Measurements from ENCODE around the gene VASH1. TPM values are rescaled to one million over a fixed set of nuclear protein-coding genes. Genes with fewer than 3 reads are reported as not detected.
A peak's percentile ranks its signal among the peaks of the same experiment; 100 is the strongest.

VASH1 gene
- total RNA-seq, 2 experiments from 2014 or later = 7.3 to 9.2 TPM

GRCh38 chr14:76781648-76782051 is 20.4 kb downstream of the VASH1 start:
- Mint-ChIP-seq H3K9me3 (no peaks in the 10 kb centered on the region), H3K27me3 (no peaks in the 10 kb centered on the region), H3K36me3 (ENCODE audit: low read depth) (peaks cover 45% of the 10 kb centered on the region), H3K4me1 (ENCODE audit: low read depth) (peaks cover 23% of the 10 kb centered on the region), H3K4me3 (no peak overlapping the region), H3K27ac (no peak overlapping the region)
- CTCF ChIA-PET = no interaction called here
- Histone ChIP-seq H3K27me3 (ENCODE audit: control insufficient read depth in 1 of 2, insufficient read depth in 2 of 2, low read length in 2 of 2) (no peaks in the 10 kb centered on the region), H3K4me1 (ENCODE audit: insufficient read depth, low read length) (peaks cover 39% of the 10 kb centered on the region), H3K27ac (ENCODE audit: low read depth in 1 of 2, low read length in 2 of 2) (peak overlapping the region in 1 of 2 donors; percentile 12), H3K9me3 (ENCODE audit: control insufficient read depth in 1 of 2, insufficient read depth in 1 of 2, low read length in 2 of 2) (no peaks in the 10 kb centered on the region), H3K4me3 (ENCODE audit: low read length) (no peak overlapping the region), H3K36me3 (ENCODE audit: insufficient read depth, low read length) (peaks cover 30% of the 10 kb centered on the region)
- POLR2A ChIA-PET = no interaction called here
- intact Hi-C loops (cut with DNase I, micrococcal nuclease) = no loop called here
- no peak for ATAC-seq (ENCODE audit: poor library complexity)
- TF ChIP-seq CTCF (IDR thresholded peaks at IDR 0.05) = no peak
- no peak for DNase-seq

GRCh38 chr14:76782115-76782884 is 21.0 kb downstream of the VASH1 start:
- no peak for DNase-seq
- POLR2A ChIA-PET = interaction anchor here (1.2 kb wide), 1 partner anchor 29 kb away, joined by 3 read pairs; no protein-coding TSS in a partner anchor

GRCh38 chr14:76782885-76783566 is 21.8 kb downstream of the VASH1 start:
- Mint-ChIP-seq H3K4me1 (ENCODE audit: low read depth) (peaks cover 23% of the 10 kb centered on the region), H3K4me3 (no peak overlapping the region), H3K36me3 (ENCODE audit: low read depth) (peaks cover 59% of the 10 kb centered on the region), H3K27ac (peak overlapping the region; percentile 59), H3K9me3 (no peaks in the 10 kb centered on the region), H3K27me3 (no peaks in the 10 kb centered on the region)
- DNase-seq = no peak
- CTCF ChIA-PET = interaction anchor here (0.6 to 3.0 kb wide), 2 partner anchors 72 to 1073 kb away, joined by 5 to 30 read pairs; no protein-coding TSS in a partner anchor
- Histone ChIP-seq H3K27ac (ENCODE audit: low read depth in 1 of 2, low read length in 2 of 2) (no peak overlapping the region), H3K4me3 (ENCODE audit: low read length) (no peak overlapping the region), H3K4me1 (ENCODE audit: insufficient read depth, low read length) (peaks cover 33% of the 10 kb centered on the region), H3K27me3 (ENCODE audit: control insufficient read depth in 1 of 2, insufficient read depth in 2 of 2, low read length in 2 of 2) (no peaks in the 10 kb centered on the region), H3K36me3 (ENCODE audit: insufficient read depth, low read length) (peaks cover 39% of the 10 kb centered on the region), H3K9me3 (ENCODE audit: control insufficient read depth in 1 of 2, insufficient read depth in 1 of 2, low read length in 2 of 2) (no peaks in the 10 kb centered on the region)
- intact Hi-C loops (cut with DNase I, micrococcal nuclease) = no loop called here
- ATAC-seq (ENCODE audit: poor library complexity) = no peak
- POLR2A ChIA-PET = interaction anchor here (0.6 to 1.2 kb wide), 2 partner anchors 28 to 30 kb away, joined by 3 read pairs; partner anchors contain the start of gene ANGEL1
- TF ChIP-seq CTCF (IDR thresholded peaks at IDR 0.05) = no peak

More at GRCh38 chr14:76782115-76782884, 21.0 kb downstream of the VASH1 start:
- intact Hi-C loops (cut with DNase I, micrococcal nuclease) = no loop called here
- Mint-ChIP-seq H3K36me3 (ENCODE audit: low read depth) (peaks cover 52% of the 10 kb centered on the region), H3K27me3 (no peaks in the 10 kb centered on the region), H3K4me1 (ENCODE audit: low read depth) (peaks cover 23% of the 10 kb centered on the region), H3K9me3 (no peaks in the 10 kb centered on the region), H3K27ac (peak overlapping the region; percentile 59), H3K4me3 (no peak overlapping the region)
- no peak for ATAC-seq (ENCODE audit: poor library complexity)
- Histone ChIP-seq H3K27me3 (ENCODE audit: control insufficient read depth in 1 of 2, insufficient read depth in 2 of 2, low read length in 2 of 2) (no peaks in the 10 kb centered on the region), H3K36me3 (ENCODE audit: insufficient read depth, low read length) (peaks cover 32% of the 10 kb centered on the region), H3K9me3 (ENCODE audit: control insufficient read depth in 1 of 2, insufficient read depth in 1 of 2, low read length in 2 of 2) (no peaks in the 10 kb centered on the region), H3K27ac (ENCODE audit: low read depth in 1 of 2, low read length in 2 of 2) (peak overlapping the region in 1 of 2 donors; percentile 12), H3K4me1 (ENCODE audit: insufficient read depth, low read length) (peaks cover 39% of the 10 kb centered on the region), H3K4me3 (ENCODE audit: low read length) (no peak overlapping the region)
- no peak for TF ChIP-seq CTCF (IDR thresholded peaks at IDR 0.05)
- CTCF ChIA-PET = interaction anchor here (3.0 kb wide), 1 partner anchor 72 kb away, joined by 30 read pairs; no protein-coding TSS in a partner anchor

All from CD4-positive, alpha-beta T cell (primary cell).